DMS 273 (cell line): ENCODE results near the gene GLYATL1B.
"Not testable (repeated sequence)": the region's sequence is repeated elsewhere in the genome, so short reads cannot be mapped to it uniquely, and the experiment has no call there.

ENCODE experiments used
- DNase-seq: peaks from one replicate; lab custom pipeline; 2025; ENCODE audit not compliant: unreplicated experiment; lab: John Stamatoyannopoulos, UW

The GLYATL1B gene, protein sequence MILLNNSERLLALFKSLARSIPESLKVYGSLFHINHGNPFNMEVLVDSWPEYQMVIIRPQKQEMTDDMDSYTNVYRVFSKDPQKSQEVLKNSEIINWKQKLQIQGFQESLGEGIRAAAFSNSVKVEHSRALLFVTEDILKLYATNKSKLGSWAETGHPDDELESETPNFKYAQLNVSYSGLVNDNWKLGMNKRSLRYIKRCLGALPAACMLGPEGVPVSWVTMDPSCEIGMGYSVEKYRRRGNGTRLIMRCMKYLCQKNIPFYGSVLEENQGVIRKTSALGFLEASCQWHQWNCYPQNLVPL

DNA sequence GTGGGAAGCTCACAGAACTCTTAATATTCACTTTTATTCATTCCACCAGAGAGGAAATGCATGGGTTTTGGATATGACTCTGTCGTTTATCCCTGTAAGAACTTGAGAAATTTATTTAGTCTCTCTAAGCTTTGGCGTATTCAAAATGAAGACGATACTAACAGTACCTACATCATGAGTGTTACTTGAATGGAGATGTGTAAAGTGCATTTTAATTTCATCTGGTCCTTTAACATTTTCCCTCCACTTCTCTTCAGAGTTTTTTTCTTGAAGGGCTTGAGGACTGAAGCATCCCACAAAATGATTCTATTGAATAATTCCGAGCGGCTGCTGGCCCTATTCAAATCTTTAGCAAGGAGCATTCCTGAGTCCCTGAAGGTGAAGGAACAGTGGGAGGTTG, at the start of gene GLYATL1B:
Gene GLYATL1B (plus strand): TSS at position 301 of the 400 bp plus-strand sequence. CDS start 0 bp downstream, at position 301.
- not testable (repeated sequence) for DNase-seq

DNA sequence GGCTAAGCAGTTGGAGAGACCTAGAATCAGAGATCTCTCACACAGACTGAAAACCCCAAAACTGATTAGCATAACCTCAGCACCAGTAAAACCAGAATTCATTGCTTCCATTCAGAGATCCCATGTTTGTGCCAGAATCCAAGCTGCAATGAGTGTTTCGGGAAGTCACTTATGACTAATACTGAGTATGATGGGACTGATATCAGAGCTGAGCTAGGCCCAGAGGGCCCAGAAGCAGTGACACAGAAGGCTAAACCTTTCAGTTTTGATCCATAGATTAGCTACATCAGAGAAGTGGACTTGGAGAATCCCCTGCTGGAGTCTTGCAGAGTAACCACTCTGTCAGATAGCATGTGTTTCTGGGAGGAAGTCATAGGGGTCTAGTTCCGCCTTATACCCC, 49.6 kb upstream of the GLYATL1B start:
- not testable (repeated sequence) for DNase-seq

DNA sequence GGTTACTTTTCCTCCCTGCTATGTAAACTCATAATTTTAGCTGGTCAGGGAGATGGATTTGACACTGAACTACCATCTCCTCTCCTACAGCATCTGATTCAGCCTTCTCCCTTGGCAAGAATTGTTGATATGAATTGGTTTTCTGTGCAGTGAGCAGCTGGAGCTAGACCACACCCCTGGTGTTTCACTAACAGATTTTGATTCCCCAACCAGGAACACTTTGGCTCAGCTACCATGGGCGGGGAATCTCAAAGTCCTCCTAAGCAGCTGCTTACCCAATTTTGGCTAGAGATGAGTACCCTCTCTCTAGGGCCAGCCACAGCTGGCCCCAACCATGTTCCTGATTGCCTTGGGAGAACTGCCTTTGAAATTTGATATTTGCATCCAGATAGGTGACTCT, 48.7 kb upstream of the GLYATL1B start:
- DNase-seq, result not testable (repeated sequence)

DNA sequence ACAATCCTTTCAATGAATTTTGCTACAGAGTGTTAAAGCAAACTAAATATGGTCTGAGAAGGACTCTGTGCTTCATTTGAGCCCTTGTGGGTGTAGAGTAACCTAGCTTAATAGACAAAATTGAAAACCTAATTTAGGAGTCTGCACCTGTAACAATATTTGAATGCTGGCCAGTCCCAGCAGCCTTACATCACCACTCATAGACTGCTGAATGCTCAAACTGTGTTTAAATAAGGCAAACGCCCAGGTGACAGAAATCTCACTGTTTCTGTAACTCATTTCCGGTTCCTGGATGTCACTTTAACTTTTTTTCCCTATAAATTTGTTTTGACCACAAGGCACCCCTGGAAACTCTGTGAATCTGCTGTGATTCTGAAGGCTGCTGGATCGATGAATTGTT, 45.5 kb upstream of the GLYATL1B start:
- no peak for DNase-seq

DNA sequence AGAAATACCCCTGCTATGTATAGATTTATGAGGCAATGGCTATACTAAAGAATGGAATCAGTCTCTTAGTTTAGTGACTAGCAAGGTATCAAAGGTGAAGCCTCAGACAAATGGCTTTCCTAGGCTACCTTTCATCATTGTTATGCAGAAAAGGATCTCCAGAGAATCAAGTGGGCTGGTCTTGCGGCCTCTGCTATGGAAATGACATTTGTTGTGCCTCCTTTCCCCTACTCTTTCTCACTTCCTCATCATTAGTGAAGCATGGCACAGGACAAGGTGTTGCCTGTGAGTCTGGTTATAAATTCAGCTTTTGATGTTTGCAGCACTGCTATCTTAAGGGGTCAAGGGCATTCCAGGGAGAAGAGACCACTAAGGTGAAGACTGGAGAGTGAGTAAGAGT, 34.7 kb upstream of the GLYATL1B start:
- not testable (repeated sequence) for DNase-seq

DNA sequence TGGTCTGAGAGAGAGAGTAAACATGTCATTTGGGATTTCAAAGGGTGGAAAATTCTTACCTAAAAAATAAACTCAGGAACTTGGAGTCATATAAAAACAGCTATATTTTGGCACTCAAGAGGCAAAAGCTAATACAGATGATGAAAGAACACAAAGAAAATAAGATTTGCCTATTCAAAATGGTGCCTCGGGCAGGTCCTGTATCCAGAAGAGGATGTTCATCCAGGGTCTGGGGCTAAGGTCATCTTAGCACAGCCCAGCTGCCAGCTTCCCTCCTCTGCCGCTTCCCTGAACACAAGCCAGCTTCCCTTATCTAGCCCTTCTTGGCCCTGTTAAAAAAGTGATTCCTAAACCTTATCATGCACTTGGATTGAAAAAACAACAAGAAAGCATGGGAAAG, 33.8 kb upstream of the GLYATL1B start:
- DNase-seq, result not testable (repeated sequence)

DNA sequence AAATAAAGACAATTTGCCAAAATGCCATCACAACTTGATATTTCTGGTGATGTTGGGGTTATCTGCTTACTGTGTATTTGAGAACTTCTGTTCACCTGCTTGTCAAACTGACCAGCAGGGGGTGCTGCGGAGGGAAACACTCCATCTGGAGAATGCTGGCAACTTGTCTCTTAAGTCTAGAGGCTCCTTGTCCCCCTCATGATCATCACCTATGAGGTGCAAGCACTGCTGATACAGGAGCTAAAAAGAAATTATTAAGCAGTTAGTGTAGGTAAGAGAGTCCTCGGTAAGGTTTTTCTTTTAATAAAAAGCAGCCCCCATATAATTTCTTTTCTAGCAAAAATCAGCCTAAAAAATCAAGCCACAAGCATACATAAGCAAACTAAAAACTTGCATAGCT, 32.7 kb upstream of the GLYATL1B start:
- peak; percentile 61 for DNase-seq

DNA sequence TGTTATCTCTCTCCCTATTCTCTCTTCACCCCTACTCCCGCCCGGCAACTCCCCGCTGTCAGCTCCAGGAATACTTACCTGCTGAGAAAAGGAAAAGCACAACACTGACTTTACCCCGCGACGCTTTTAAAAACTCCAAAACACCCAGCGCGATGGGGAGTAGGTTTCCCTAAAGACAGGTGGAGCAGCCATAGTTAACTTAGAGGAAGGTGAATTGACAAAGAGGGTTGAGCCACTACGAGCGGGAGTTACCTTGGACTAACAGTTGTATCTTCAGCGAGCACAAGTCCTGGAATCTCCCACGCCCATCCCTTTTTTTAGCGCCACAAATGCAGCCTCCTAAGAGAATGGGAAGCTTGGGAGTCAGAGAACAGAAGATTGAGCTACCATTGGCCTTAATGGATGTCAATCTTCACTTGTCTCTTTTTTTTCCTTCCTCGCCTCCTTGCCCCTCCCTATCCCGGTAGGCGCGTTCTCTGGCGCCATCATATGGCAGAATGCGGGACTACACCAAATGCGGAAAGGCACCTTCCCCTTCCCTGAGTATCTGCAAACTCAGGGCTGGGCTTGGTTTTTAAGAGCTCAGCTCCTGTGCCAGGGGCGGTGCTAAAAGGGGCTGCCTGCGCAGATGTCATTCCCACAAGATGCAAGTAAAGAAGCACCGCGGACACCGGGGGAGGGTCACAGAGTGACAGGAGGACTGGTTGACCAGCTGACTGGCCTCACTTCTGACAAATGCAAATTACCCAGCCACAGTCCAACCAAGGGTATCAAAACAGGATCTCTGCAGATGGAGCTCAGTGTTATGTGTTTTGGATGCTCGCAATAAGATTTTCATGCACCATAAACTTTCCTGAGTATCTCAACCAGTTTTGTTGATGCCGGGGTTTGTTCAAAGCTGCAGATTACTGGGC, 27.7 kb upstream of the GLYATL1B start:
- DNase-seq, result peak; percentile 91

DNA sequence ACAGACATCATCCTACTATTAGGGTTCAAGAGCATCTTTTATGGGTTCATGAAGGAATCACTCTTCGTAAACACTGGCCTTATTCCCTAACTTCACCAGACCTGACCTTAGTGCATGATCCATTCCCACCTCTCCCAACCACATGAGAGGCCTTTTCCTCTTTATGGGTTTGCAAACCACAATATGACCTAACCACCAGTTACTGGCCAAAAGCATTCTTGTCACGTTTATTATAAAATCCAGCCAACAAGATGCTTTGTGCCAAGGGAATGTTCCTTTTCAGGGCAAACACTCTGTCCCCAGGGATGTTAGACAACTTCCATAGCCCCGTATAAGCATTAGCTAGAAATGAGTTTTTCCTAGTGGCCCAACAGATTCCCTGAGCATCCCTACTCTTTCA, 26.0 kb upstream of the GLYATL1B start:
- not testable (repeated sequence) for DNase-seq

DNA sequence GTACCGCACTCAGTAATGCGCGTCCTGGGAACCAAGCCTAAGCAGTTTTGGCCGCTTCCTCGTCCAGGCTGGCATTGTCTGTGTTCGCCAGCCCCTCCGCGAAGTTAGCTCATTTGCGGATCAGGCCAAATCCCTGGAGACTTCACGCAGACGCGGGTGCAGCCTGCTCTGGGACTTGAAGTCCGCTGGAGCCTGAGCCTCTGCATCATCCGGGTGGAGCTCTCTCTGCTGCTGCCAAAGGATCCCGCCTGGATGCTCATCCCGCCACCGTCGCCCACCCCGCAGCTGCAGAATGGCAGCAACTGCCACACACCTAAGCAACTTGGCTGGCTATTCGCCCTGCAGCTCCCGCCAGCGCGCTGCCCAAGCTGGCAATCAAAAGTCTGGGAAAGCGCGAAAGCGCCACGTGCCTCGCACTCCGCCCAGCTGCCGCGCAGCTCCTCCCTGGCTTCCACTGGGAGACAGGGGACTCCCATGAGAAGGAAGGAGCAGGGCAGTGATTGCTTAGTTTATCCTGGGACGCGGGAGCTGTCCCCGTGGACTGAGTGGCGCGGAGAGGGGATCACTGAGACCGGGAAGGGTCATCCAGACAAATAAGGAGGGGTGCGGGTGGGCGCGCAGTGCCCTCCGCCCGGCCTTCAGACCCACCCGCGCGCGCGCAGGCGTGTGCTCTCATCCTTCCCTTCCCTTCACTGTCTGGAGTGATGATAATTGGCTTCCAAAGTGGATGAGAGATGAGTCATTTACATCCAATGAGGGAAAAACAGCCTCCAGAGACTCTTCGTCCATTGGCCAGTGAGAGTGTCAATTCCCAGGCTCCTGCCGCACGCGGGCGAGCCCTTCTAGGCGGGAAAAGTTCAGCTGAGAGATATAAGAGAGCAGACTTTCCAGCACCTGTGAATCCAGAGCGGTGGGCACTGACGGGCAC, 23.2 kb upstream of the GLYATL1B start:
- DNase-seq, result peak; percentile 6

DNA sequence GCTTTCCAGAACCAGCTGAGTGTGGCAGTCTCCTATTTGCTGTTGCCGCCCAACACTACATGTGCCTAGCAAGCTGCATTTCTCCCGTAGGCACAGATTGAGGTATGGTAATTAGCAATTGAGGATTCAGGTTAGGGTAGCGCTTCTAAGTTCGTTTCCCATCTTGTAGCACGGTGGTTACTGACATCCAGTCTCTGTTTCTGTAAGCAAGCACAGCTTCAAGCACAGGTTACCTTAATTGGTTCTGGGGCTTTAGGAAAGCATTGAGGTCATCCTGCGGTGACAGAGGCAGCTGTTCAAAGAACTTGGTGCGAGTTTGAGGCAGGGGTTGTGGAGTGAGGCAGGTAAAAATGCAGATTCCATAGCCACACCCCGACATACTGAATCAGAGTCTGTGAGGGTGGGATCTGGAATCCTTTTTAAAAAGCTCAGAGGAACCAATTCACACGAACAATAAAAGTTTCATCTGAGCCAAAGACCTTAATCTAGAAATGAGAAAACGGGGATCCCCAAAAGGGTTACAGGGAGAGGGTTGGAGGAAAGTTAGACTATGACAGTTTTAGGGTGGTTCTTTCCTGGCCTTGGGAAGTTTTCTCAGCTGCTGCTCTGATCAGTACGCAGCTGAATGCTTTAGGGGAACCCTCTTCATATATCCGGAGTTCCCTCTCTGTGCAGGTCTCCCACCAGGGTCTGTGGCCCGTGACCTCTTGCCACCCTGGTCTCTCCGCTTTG, 21.9 kb upstream of the GLYATL1B start:
- not testable (repeated sequence) for DNase-seq

DNA sequence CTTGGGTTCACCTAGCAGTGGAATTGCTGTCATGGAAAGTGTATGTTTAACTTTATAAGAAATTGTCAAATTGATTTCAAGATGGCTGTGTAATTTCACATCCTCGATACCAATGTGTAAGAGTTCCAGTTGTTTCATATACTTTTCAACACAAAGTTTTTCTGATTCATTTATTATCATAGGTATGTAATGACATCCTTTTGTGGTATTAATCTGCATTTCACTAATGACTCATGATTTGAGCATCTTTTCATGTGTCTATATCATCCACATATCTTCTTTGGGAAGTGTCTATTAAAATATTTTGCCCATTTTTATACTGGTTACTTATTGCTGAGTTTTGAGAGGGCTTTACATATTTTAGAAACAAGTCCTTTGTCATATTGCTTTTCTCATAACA, 17.0 kb upstream of the GLYATL1B start:
- DNase-seq, result no peak

DNA sequence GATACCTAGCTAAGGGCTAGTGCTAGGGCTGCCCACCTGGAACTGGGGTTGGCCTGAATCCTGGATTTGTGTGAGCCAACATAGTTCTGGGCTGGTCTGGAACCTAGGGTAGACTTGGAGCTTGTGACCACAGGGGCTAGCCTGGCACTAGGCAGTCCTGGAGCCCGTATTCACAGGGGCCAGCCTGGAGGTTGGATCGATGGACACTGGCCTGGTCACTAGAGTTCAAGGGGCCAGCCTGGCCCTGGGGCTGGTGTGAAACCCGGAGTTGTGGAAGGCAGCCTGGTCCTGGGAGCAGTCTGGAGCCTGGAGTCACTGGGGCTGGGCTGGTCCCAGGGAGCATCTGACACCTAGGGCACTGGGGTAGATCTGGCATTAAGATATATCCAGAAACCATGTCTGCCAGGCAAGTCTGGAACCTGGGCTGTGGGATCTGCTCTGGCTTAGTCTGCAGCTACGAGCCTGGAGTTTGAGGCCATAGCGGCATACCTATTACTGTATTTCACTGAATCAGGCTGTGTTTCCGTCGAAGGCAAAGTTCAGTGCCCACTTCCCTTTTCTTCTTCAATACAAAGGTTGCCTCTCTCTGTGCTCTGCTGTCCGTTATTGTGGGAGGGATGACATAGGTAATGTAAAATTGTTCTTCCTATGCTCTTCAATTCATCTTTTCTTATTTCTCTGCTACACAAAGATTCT, 9.1 kb upstream of the GLYATL1B start:
- no peak for DNase-seq

DNA sequence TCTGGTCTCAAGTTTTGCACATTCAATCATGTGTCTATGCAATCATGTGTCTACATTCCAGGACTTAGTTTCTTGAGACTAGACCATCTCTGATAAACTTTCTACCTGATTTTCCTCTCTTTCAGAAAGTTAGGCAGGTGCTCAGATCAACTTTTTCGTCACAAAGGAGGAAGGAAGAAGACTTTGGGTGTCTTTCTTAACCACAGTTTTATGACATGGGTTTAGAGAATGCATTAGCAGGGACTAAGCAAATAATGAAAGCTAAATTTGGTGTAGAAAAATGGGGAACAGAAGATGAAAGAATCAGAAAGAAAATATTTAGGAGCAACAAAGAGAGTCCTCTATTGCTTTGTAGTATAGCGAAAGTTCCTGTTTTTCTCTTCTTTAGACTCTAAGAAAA, 7.7 kb upstream of the GLYATL1B start:
- no peak for DNase-seq

DNA sequence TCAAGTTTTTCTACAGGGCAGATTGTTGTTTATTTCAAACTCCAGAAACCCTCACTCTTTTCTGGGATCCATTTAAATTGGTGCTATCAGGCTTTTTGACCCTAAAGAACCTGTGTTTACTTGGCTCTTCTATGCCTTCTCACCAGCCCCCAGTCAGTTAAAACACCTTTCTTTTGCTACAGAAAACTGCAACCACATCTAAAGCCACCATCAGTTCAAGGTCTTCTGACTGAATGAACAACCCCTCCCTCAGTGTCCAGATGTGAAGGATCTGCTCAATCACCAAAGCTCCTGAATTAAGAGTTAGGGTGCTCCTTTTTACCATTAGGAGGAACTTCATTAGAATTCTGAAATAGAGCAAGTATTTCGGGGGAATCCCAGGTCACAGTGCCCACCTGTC, 7.0 kb upstream of the GLYATL1B start:
- no peak for DNase-seq

DNA sequence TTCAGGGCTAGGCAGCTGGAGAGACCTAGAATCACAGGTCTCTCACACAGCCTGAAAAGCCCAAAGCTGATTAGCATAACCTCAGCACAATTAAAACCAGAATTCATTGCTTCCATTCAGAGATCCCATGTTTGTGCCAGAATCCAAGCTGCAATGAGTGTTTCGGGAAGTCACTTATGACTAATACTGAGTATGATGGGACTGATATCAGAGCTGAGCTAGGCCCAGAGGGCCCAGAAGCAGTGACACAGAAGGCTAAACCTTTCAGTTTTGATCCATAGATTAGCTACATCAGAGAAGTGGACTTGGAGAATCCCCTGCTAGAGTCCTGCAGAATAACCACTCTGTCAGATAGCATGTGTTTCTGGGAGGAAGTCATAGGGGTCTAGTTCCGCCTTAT, 5.7 kb upstream of the GLYATL1B start:
- DNase-seq, result not testable (repeated sequence)

DNA sequence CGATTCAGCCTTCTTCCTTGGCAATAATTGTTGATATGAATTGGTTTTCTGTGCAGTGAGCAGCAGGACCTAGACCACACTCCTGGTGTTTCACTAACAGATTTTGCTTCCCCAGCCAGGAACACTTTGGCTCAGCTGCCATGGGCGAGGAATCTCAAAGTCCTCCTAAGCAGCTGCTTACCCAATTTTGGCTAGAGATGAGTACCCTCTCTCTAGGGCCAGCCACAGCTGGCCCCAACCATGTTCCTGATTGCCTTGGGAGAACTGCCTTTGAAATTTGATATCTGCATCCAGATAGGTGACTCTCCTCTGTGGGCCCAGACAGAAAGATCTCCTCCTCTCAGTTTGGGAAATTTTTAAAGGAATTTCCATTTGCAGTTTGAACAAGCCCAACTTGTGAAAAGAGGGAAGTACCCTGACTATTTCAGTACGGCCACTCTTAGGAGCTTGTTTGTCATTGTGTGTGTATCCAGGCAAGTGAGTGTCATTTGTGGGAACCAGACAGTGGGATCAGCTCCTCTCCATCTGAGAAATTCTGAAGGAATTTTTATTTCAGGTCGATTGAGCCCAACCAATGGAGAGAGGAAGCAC, 4.6 kb upstream of the GLYATL1B start:
- not testable (repeated sequence) for DNase-seq

DNA sequence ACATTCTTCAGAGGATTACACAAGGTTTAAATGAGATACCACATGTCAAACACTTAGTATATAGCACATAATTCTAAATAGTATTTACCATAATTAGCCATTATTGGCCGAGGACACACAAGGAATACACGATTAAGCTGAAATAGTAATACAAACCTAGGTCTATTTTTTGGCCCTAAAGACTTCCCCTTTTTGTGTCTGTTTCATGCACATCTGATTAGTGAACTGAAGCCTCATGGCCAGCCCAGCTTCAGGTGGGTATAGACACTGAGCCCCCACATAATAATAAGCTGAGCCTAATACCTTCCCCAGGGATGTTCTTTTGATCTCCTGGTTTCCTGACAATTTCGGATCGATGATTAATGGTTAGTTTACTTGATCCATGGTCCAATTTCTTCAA, 2.1 kb downstream of the GLYATL1B start:
- DNase-seq, result no peak

DNA sequence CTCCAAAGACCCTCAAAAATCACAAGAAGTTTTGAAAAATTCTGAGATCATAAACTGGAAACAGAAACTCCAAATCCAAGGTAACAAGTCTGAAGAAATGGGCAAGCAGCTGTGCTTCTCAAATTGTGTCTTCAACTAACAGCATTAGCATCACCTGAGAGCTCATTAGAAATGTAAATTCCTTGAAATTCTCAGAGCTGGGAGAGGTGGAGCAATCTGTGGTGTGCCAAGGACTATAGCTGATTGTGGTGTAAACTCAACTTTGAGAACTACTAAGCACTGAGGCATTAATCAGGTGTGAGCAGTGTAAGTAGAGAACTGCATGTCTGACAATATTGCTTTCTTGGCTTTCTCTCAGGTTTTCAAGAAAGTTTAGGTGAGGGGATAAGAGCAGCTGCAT, 7.5 kb downstream of the GLYATL1B start:
- DNase-seq, result not testable (repeated sequence)
